GM08714 (cell line): Measurements from ENCODE around the gene TMEM191C.
"Not testable (repeated sequence)": the region's sequence is repeated elsewhere in the genome, so short reads cannot be mapped to it uniquely, and the experiment has no call there.

Experiments
- H3K4me3 ChIP-seq: fragments of 200-500 bp; sonication (Bioruptor generic); 2 replicates; pipeline ENCODE4 v1.5.1; 2014; ENCODE audit warnings: mild to moderate bottlenecking, low read length, inconsistent platforms

The TMEM191C gene

GRCh38 chr22:21498489-21498888 lies 31.3 kb downstream of the TMEM191C start:
- not testable (repeated sequence) for H3K4me3 ChIP-seq

GRCh38 chr22:21499623-21500506 lies 32.7 kb downstream of the TMEM191C start:
- H3K4me3 ChIP-seq, result not testable (repeated sequence)

- H3K4me3 ChIP-seq, result not testable (repeated sequence)
Measured at GRCh38 chr22:21510397-21510796, 43.2 kb downstream of the TMEM191C start.

- not testable (repeated sequence) for H3K4me3 ChIP-seq
Measured at GRCh38 chr22:21512022-21512421, 44.8 kb downstream of the TMEM191C start.

- H3K4me3 ChIP-seq, result not testable (repeated sequence)
Measured at GRCh38 chr22:21514117-21514516, 46.9 kb downstream of the TMEM191C start.

- not testable (repeated sequence) for H3K4me3 ChIP-seq
Measured at GRCh38 chr22:21515234-21515633, 48.0 kb downstream of the TMEM191C start.

- H3K4me3 ChIP-seq, result not testable (repeated sequence)
Measured at GRCh38 chr22:21516522-21516921, 49.3 kb downstream of the TMEM191C start.

- H3K4me3 ChIP-seq, result not testable (repeated sequence)
Measured at GRCh38 chr22:21516970-21517764, 50.0 kb downstream of the TMEM191C start.
